GM12878 (cell line): ENCODE measurements around the gene CA9. TPM values are rescaled to one million over a fixed set of nuclear protein-coding genes. Genes with fewer than 3 reads are reported as not detected.

Source experiments
- ATAC-seq: fragments of 200-7000 bp; cut with Tn5 transposase; 3 replicates; pipeline ENCODE4 v1.9.1; 2020; ENCODE audit warnings: mild to moderate bottlenecking, moderate library complexity
- BruUV-seq: library from RNA; stranded (reverse); fragments of 400-500 nt; replicated peaks from 2 replicates; lab custom pipeline; 2021; lab: Mats Ljungman, UMichigan
- CTCF ChIA-PET: fragments of 300-600 bp; sonication (Branson Sonifier 250); formaldehyde crosslinking; extraction: SDS; loops from one replicate; lab custom pipeline; 2021; ENCODE audit warnings: inconsistent platforms; lab: Yijun Ruan, JAX
- POLR2A ChIA-PET: fragments of 350-600 bp; formaldehyde crosslinking; extraction: SDS; loops from one replicate; lab custom pipeline; 2021; ENCODE audit warnings: inconsistent platforms; lab: Charles Lee
- RAD21 ChIA-PET: fragments of 300-600 bp; sonication (Branson Sonifier 250); formaldehyde crosslinking; loops from one replicate; lab custom pipeline; 2023; ENCODE audit warnings: antibody characterized with exemption; ENCODE audit not compliant: unreplicated experiment; lab: Charles Lee
- SMC1A ChIA-PET: fragments of 300-600 bp; sonication (Branson Sonifier 250); formaldehyde crosslinking; loops from one replicate; lab custom pipeline; 2023; ENCODE audit not compliant: unreplicated experiment, uncharacterized antibody; lab: Charles Lee
- DNase-seq: peaks from one replicate; pipeline ENCODE4 v3.0.0-alpha.2; 2011; ENCODE audit warnings: low read depth, low spot score
- FAIRE-seq: peaks from 3 replicates; lab custom pipeline; 2011; peaks lifted over from hg19 to GRCh38; lab: Jason Lieb, UNC
- H2AFZ ChIP-seq: 2 replicates; pipeline ENCODE4 v1.6.0; 2011; ENCODE audit warnings: low read depth, low read length, control low read depth; ENCODE audit not compliant: control insufficient read depth
- H3K27ac ChIP-seq: 2 replicates; pipeline ENCODE4 v1.5.1; 2011; ENCODE audit warnings: control low read depth; ENCODE audit not compliant: control insufficient read depth, insufficient read depth
- H3K27me3 ChIP-seq, 2 experiments: replicated peaks in 1 of 2; 2 replicates each; pipeline versions ENCODE4 v1.6.0 to v1.6.1; 2011; ENCODE audit warnings: low read length in 1 of 2; ENCODE audit not compliant: control insufficient read depth in 2 of 2, insufficient read depth in 2 of 2
- H3K36me3 ChIP-seq, 2 experiments: 2 replicates each; pipeline ENCODE4 v1.5.1; 2011; ENCODE audit warnings: low read length in 1 of 2; ENCODE audit not compliant: control insufficient read depth in 2 of 2, insufficient read depth in 2 of 2
- H3K4me1 ChIP-seq: 2 replicates; pipeline ENCODE4 v1.6.1; 2011; ENCODE audit warnings: mild to moderate bottlenecking, low read length, moderate library complexity, mixed read lengths; ENCODE audit not compliant: control insufficient read depth, insufficient read depth
- H3K4me2 ChIP-seq: 2 replicates; pipeline ENCODE4 v1.6.0; 2011; ENCODE audit warnings: control low read depth; ENCODE audit not compliant: control insufficient read depth, insufficient read depth
- H3K4me3 ChIP-seq: fragments of 200-600 bp; sonication (generic); 2 replicates; pipeline ENCODE4 v1.5.1; 2016
- H3K79me2 ChIP-seq: 2 replicates; pipeline ENCODE4 v1.6.0; 2011; ENCODE audit warnings: low read length; ENCODE audit not compliant: control insufficient read depth, insufficient read depth
- H3K9ac ChIP-seq: 2 replicates; pipeline ENCODE4 v1.8.0; 2011; ENCODE audit warnings: low read length, control low read depth, mixed read lengths; ENCODE audit not compliant: control insufficient read depth, insufficient read depth
- H3K9me3 ChIP-seq: replicated peaks from 3 replicates; pipeline ENCODE4 v1.5.1; 2011; ENCODE audit warnings: mild to moderate bottlenecking, low read length; ENCODE audit not compliant: control insufficient read depth, insufficient read depth
- H4K20me1 ChIP-seq: 2 replicates; pipeline ENCODE4 v1.6.0; 2011; ENCODE audit not compliant: control insufficient read depth, insufficient read depth
- CHD2 ChIP-seq: IDR thresholded peaks from 2 replicates; pipeline ENCODE4 v1.6.1; 2011; ENCODE audit warnings: low read depth, low read length, improper control_type of control experiment, borderline replicate concordance
- EGR1 ChIP-seq, 2 experiments: IDR thresholded peaks; 1 replicate in 1 of 2; 2 replicates in 1 of 2; pipeline ENCODE4 v1.6.1; 2011 to 2012; ENCODE audit warnings: low read depth in 2 of 2, low read length in 2 of 2, borderline replicate concordance in 1 of 2, mild to moderate bottlenecking in 1 of 2, moderate library complexity in 1 of 2
- FOXK2 ChIP-seq: fragments of 450-650 bp; IDR thresholded peaks from 2 replicates; pipeline ENCODE4 v1.6.1; 2017; ENCODE audit warnings: mild to moderate bottlenecking, moderate library complexity
- HDAC6 ChIP-seq: fragments of 200-600 bp; sonication (generic); IDR thresholded peaks from one replicate; pipeline ENCODE4 v1.8.0; 2017; ENCODE audit warnings: antibody characterized with exemption; ENCODE audit not compliant: unreplicated experiment
- PAX5 ChIP-seq: IDR thresholded peaks from 2 replicates; pipeline ENCODE4 v1.6.1; 2011; ENCODE audit warnings: low read depth, low read length, borderline replicate concordance
- RELB ChIP-seq: fragments of 450-650 bp; IDR thresholded peaks from 2 replicates; pipeline ENCODE4 v1.6.1; 2017; ENCODE audit warnings: low read depth, mild to moderate bottlenecking, moderate library complexity
- SMARCA5 ChIP-seq: fragments of 450-650 bp; IDR thresholded peaks from 2 replicates; pipeline ENCODE4 v1.6.1; 2017; ENCODE audit warnings: mild to moderate bottlenecking
- SP1 ChIP-seq: IDR thresholded peaks from one replicate; pipeline ENCODE4 v1.6.1; 2011; ENCODE audit warnings: low read depth, low read length
- SREBF2 ChIP-seq: IDR thresholded peaks from 2 replicates; pipeline ENCODE4 v1.6.1; 2012; ENCODE audit warnings: mild to moderate bottlenecking, low read length
- SUPT20H ChIP-seq: IDR thresholded peaks from 2 replicates; pipeline ENCODE4 v1.6.1; 2011; ENCODE audit warnings: low read depth, mild to moderate bottlenecking, low read length, moderate library complexity, borderline replicate concordance; ENCODE audit not compliant: control insufficient read depth
- ZNF24 ChIP-seq: fragments of 450-650 bp; IDR thresholded peaks from 2 replicates; pipeline ENCODE4 v1.6.1; 2017; ENCODE audit warnings: antibody characterized with exemption, mild to moderate bottlenecking
- ZNF622 ChIP-seq: fragments of 450-650 bp; IDR thresholded peaks from 2 replicates; pipeline ENCODE4 v1.6.1; 2017; ENCODE audit warnings: mild to moderate bottlenecking, inconsistent platforms
- WGBS: methylation state at CpG from one replicate; pipeline ENCODE4 v1.1.6; 2016; ENCODE audit warnings: low lambda C conversion rate; ENCODE audit not compliant: insufficient replicate concordance, insufficient coverage; ENCODE audit errors: missing lambda C conversion rate; 5-methylcytosine and 5-hydroxymethylcytosine counted together
- in situ Hi-C: fragments of 300-500 bp; cut with MboI; formaldehyde crosslinking; loops from 9 replicates; pipeline ENCODE4 v1.14.3; 2018; ENCODE audit warnings: mixed read lengths
- intact Hi-C: fragments of 100-400 bp; cut with micrococcal nuclease; formaldehyde crosslinking; loops from one replicate; pipeline ENCODE4 v1.14.2; 2022; ENCODE audit not compliant: unreplicated experiment
- polyA plus RNA-seq, 11 experiments: library from polyadenylated mRNA; depleted of rRNA in 4 of 11; unstranded in 6 of 11; stranded (reverse) in 5 of 11; fragments of >200 nt; fragmentation: Nextera tagmentation in 4 of 11; fragmentation: Illumina TruSeq in 1 of 11; extraction: Ambion mirVana in 4 of 11; extraction: Trizol in 1 of 11; gene quantifications; 1 replicate in 1 of 11; 2 replicates in 10 of 11; pipeline versions ENCODE4 v1.2.1 to v1.2.3, GENCODE V29; 2011 to 2016; ENCODE audit warnings: inconsistent platforms in 2 of 11, missing spikeins in 2 of 11, low read depth in 1 of 11
- total RNA-seq, 4 experiments: library from RNA; depleted of rRNA in 3 of 4; stranded (reverse); fragments of >200 nt in 3 of 4; fragmentation: Illumina TruSeq in 1 of 4; extraction: Trizol in 1 of 4; gene quantifications; 2 replicates each; pipeline versions ENCODE4 v1.2.1 to v1.2.3, GENCODE V29; 2013 to 2021
- TF ChIP-seq, protein P1 (sequence below): fragments of 450-650 bp; IDR thresholded peaks from 2 replicates; pipeline ENCODE4 v1.6.1; 2017; ENCODE audit warnings: borderline replicate concordance
- TF ChIP-seq, protein P2 (sequence below): IDR thresholded peaks from 2 replicates; pipeline ENCODE4 v1.6.1; 2011; ENCODE audit warnings: borderline replicate concordance, low read depth, mild to moderate bottlenecking, moderate library complexity, mixed read lengths, low read length; ENCODE audit not compliant: insufficient read depth; ENCODE audit errors: extremely low read length
- TF ChIP-seq, protein P3 (sequence below): fragments of 450-650 bp; formaldehyde crosslinking; IDR thresholded peaks from 2 replicates; pipeline ENCODE4 v1.5.0; 2022; ENCODE audit warnings: mild to moderate bottlenecking, missing genetic modification characterization

The CA9 gene
- total and polyA plus RNA-seq, 10 of the 15 experiments (the other 5 are each of a cell fraction or from before 2014, with no cell fraction given), result 0.53 to 6.6 (median 1.2) TPM

GRCh38 chr9:35703906-35704672 lies 30.4 kb downstream of the CA9 start (continued):
- TF ChIP-seq, protein P1, sequence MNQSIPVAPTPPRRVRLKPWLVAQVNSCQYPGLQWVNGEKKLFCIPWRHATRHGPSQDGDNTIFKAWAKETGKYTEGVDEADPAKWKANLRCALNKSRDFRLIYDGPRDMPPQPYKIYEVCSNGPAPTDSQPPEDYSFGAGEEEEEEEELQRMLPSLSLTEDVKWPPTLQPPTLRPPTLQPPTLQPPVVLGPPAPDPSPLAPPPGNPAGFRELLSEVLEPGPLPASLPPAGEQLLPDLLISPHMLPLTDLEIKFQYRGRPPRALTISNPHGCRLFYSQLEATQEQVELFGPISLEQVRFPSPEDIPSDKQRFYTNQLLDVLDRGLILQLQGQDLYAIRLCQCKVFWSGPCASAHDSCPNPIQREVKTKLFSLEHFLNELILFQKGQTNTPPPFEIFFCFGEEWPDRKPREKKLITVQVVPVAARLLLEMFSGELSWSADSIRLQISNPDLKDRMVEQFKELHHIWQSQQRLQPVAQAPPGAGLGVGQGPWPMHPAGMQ, result no peak
- no peak for TF ChIP-seq HDAC6
- TF ChIP-seq ZNF622, result no peak
- TF ChIP-seq SUPT20H, result no peak

GRCh38 chr9:35705372-35705771 lies 31.6 kb downstream of the CA9 start:
- Histone ChIP-seq H3K79me2 (no peaks in the 10 kb centered on the region), H3K36me3 (peaks cover 51 to 64% of the 10 kb centered on the region in 2 experiments), H2AFZ (no peak overlapping the region), H4K20me1 (no peaks in the 10 kb centered on the region), H3K9ac (no peak overlapping the region), H3K27ac (no peak overlapping the region), H3K4me3 (no peak overlapping the region), H3K4me1 (no peaks in the 10 kb centered on the region), H3K27me3 (no peaks in the 10 kb centered on the region), H3K4me2 (no peak overlapping the region), H3K9me3 (no peaks in the 10 kb centered on the region)
- intact Hi-C loops (no loop called here), in situ Hi-C loops (no loop called here)
- WGBS, result 82% methylated on average over 8 of the region's 8 CpGs
- DNase-seq (no peak), FAIRE-seq (no peak), ATAC-seq (no peak)
- ChIA-PET POLR2A (no interaction called here), RAD21 (no interaction called here), CTCF (interaction anchor here (1.4 to 4.1 kb wide), 2 partner anchors 9 to 36 kb away, joined by 3 to 33 read pairs; no protein-coding TSS in a partner anchor), SMC1A (interaction anchor here (0.7 to 2.2 kb wide), 2 partner anchors 22 to 39 kb away, joined by 3 to 5 read pairs; no protein-coding TSS in a partner anchor)
- no TSS peak for BruUV-seq
- TF ChIP-seq RELB (no peak), EGR1 (IDR thresholded peaks at IDR 0.05; ENCODE audit: borderline replicate concordance in 1 of 2, low read depth in 2 of 2, low read length in 2 of 2) (no peak), SP1 (no peak), FOXK2 (no peak), PAX5 (no peak), CHD2 (no peak), ZNF24 (no peak), SREBF2 (no peak), SMARCA5 (no peak)
- TF ChIP-seq, protein P2, sequence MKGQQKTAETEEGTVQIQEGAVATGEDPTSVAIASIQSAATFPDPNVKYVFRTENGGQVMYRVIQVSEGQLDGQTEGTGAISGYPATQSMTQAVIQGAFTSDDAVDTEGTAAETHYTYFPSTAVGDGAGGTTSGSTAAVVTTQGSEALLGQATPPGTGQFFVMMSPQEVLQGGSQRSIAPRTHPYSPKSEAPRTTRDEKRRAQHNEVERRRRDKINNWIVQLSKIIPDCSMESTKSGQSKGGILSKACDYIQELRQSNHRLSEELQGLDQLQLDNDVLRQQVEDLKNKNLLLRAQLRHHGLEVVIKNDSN, result no peak
- TF ChIP-seq, protein P3, sequence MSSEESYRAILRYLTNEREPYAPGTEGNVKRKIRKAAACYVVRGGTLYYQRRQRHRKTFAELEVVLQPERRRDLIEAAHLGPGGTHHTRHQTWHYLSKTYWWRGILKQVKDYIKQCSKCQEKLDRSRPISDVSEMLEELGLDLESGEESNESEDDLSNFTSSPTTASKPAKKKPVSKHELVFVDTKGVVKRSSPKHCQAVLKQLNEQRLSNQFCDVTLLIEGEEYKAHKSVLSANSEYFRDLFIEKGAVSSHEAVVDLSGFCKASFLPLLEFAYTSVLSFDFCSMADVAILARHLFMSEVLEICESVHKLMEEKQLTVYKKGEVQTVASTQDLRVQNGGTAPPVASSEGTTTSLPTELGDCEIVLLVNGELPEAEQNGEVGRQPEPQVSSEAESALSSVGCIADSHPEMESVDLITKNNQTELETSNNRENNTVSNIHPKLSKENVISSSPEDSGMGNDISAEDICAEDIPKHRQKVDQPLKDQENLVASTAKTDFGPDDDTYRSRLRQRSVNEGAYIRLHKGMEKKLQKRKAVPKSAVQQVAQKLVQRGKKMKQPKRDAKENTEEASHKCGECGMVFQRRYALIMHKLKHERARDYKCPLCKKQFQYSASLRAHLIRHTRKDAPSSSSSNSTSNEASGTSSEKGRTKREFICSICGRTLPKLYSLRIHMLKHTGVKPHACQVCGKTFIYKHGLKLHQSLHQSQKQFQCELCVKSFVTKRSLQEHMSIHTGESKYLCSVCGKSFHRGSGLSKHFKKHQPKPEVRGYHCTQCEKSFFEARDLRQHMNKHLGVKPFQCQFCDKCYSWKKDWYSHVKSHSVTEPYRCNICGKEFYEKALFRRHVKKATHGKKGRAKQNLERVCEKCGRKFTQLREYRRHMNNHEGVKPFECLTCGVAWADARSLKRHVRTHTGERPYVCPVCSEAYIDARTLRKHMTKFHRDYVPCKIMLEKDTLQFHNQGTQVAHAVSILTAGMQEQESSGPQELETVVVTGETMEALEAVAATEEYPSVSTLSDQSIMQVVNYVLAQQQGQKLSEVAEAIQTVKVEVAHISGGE (CRISPR knock-in tag), result no peak
